C4-2B (cell line): ENCODE data around the gene STRN3.

Experiments used
- H3K27ac ChIP-seq: fragments of 450-650 bp; 2 replicates; pipeline ENCODE4 v1.5.1; 2017
- ZFX ChIP-seq: fragments of 450-650 bp; IDR thresholded peaks from 2 replicates; pipeline ENCODE4 v1.6.1; 2017
- TF ChIP-seq, protein P1 (sequence below): fragments of 450-650 bp; conservative IDR thresholded peaks from 2 replicates; pipeline ENCODE4 v1.5.1; 2017; ENCODE audit warnings: mild to moderate bottlenecking

STRN3 gene

GRCh38 chr14:30961330-30961729 is 64.8 kb downstream of the STRN3 start:
- TF ChIP-seq ZFX, result no peak
- TF ChIP-seq, protein P1, sequence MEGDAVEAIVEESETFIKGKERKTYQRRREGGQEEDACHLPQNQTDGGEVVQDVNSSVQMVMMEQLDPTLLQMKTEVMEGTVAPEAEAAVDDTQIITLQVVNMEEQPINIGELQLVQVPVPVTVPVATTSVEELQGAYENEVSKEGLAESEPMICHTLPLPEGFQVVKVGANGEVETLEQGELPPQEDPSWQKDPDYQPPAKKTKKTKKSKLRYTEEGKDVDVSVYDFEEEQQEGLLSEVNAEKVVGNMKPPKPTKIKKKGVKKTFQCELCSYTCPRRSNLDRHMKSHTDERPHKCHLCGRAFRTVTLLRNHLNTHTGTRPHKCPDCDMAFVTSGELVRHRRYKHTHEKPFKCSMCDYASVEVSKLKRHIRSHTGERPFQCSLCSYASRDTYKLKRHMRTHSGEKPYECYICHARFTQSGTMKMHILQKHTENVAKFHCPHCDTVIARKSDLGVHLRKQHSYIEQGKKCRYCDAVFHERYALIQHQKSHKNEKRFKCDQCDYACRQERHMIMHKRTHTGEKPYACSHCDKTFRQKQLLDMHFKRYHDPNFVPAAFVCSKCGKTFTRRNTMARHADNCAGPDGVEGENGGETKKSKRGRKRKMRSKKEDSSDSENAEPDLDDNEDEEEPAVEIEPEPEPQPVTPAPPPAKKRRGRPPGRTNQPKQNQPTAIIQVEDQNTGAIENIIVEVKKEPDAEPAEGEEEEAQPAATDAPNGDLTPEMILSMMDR, result no peak

DNA sequence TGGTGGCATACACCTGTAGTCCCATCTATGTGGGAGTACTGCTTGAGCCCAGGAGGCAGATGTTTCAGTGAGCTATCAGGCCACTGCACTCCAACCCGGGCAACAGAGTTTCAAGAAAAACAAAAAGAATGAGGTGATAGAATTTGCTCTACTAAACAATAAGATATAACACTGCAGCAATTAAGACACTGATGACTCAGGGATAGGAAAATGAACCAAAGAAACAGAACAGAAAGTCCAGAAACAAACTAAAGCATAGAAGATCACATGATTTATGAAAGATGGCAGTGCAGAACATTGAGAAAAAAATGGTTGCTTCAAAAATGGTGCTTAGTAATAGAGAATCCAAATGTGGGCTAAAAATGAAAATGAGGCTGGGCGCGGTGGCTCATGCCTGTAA is 66.0 kb downstream of the STRN3 start:
- H3K27ac ChIP-seq, result no peak overlapping the region

More at GRCh38 chr14:30961330-30961729, 64.8 kb downstream of the STRN3 start:
- H3K27ac ChIP-seq, result no peak overlapping the region

GRCh38 chr14:30958555-30959407 is 67.4 kb downstream of the STRN3 start:
- TF ChIP-seq, protein P1, result no peak
- no peak for TF ChIP-seq ZFX
- H3K27ac ChIP-seq, result no peak overlapping the region

More for the DNA sequence above, 66.0 kb downstream of the STRN3 start:
- TF ChIP-seq, protein P1, result no peak
- no peak for TF ChIP-seq ZFX

DNA sequence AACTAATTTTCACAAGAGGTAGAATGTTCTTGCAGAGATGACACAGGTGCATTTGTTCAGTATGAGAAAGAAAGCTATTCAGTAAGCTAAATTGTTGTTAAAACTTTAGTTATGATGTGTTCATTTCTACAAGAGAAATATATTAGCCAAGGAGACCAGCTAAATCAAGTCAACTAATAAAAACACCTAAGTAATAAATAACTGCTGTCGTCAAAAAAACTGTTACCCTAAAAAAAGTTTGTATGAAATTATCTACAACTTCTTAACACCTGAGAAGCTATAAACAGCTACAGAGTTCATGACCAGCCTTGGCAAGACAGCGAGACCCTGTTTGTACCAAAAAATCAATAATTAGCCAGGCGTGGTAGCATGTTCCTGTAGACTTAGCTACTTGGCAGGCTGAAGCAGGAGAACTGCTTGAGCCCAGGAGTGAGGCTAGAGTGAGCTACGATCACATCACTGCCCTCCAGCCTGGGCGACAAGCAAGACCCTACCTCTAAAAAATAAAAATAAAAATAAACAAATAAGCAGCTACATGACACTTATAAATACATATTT is 68.3 kb downstream of the STRN3 start:
- TF ChIP-seq, protein P1, result no peak
- no peak for TF ChIP-seq ZFX
- H3K27ac ChIP-seq, result no peak overlapping the region

GRCh38 chr14:30949651-30950050 is 76.5 kb downstream of the STRN3 start:
- H3K27ac ChIP-seq, result no peak overlapping the region
- TF ChIP-seq ZFX, result no peak
- TF ChIP-seq, protein P1, result no peak

DNA sequence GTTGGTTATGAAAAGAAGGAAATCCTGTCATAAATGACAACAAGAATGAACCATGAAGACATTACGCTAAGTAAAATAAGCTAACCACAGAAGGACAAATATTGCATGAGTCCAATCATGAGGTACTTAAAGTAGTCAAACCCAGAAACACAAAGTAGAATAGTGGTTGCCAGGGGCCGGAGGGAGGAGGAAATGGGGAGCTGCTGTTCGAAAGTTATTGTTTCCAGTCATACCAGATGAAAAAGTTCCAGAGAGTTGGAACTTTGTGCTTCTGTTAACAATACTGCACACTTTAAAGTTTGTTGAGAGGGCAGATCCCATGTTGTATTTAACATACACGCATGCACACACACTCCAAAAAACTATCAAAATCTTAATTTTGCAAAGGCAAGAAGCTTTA is 82.5 kb downstream of the STRN3 start:
- TF ChIP-seq, protein P1, result no peak
- H3K27ac ChIP-seq, result no peak overlapping the region

- TF ChIP-seq ZFX, result no peak
- TF ChIP-seq, protein P1, result no peak
- no peak overlapping the region for H3K27ac ChIP-seq
Measured at GRCh38 chr14:30940886-30941285, 85.3 kb downstream of the STRN3 start.
